Measurements from ENCODE around the gene KATNAL2.

Gene KATNAL2

DNA sequence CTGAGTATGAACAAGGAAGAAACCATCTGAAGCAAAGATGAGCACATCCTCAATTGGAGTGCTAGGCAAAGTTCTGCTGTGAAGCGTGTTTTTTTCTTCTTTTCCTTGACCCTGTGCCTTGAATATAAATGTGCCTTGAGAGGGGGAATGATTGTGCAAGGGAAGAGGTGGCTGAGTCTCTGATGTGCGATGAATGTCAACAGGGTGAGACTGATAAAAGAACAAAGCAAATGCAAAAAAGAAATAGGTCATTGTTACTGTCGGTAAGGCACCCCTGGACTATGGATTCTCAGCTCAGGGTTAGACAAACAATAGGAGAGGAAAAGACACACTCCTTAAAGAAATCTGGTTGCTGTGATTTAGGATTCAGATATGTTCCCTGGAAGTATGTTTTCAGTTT is 178.4 kb downstream of the KATNAL2 start:
- Histone ChIP-seq H3K4me2 (no peak overlapping the region), H4K20me1 (no peaks in the 10 kb centered on the region), H3K27me3 (no peaks in the 10 kb centered on the region), H3K9me3 (replicated peaks in 1 of 11) (no peaks in the 10 kb centered on the region), H3K27ac (no peak overlapping the region), H3K4me3 (no peak overlapping the region), H3K4me1 (peaks cover 0 to 3% (median 0%) of the 10 kb centered on the region in 10 experiments; a peak in 1 of 20 replicates), H3K9ac (no peak overlapping the region), H3K36me3 (no peaks in the 10 kb centered on the region)
- no peak for TF ChIP-seq Cebpa-rat (IDR thresholded peaks at IDR 0.05)

DNA sequence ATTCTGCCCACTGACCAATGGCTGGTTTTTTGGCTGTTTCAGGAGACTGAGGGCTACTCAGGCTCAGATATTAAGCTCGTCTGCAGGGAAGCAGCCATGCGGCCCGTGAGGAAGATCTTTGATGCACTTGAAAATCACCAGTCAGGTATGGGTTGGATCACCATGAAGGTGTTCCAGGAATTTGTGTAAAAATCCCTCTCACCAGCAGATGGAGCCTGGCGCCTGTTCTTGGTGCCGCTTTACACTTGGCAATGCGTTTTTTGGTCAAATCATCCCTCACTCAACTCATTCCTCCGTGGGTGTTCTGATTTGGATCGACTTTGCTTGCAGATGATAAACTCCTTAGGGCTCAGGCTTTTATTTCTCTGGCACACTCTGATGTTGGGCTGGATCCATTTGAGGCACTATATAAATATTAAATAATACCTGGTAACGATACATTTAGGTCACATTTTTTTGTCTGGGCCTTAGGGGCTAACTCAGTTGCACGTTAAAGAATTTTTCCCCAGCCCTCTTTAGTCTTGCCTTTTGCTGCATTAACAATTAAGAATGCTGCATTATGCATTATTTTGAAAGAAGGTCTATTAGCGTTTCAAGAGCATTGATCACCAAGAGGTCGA is 182.9 kb downstream of the KATNAL2 start:
- H4K20me1 ChIP-seq = no peaks in the 10 kb centered on the region
- H3K9me3 ChIP-seq (replicated peaks in 1 of 11) = no peaks in the 10 kb centered on the region
- H3K4me3 ChIP-seq = no peak overlapping the region
- no peak for TF ChIP-seq Cebpa-rat (IDR thresholded peaks at IDR 0.05)
- H3K36me3 ChIP-seq = peaks cover 4 to 20% (median 11%) of the 10 kb centered on the region in 11 experiments; a peak in 16 of 22 replicates
- H3K27ac ChIP-seq = no peak overlapping the region
- no peaks in the 10 kb centered on the region for H3K27me3 ChIP-seq
- no peak overlapping the region for H3K9ac ChIP-seq
- H3K4me1 ChIP-seq = peaks cover 0 to 5% (median 0%) of the 10 kb centered on the region in 10 experiments; a peak in 1 of 20 replicates
- H3K4me2 ChIP-seq = no peak overlapping the region

DNA sequence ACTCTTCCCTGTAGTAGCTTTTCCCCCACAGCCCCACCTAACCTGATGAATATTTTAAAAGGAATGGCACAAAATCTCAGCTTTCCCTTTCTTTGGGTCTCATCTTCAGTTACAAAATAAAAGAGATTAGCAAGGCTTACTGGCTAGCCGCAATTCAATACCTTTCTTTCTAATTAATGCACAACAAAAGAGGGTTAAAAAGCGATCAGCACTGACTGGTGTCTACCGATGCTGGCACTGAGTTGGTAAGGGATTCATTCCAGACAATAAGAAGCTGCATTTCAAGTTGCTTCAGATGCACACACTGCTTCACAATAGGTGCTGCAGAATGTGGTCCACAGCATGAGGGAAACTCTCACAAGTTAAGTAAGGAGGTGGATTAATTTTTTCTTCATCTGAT is 191.0 kb downstream of the KATNAL2 start:
- H3K4me1 ChIP-seq = no peaks in the 10 kb centered on the region
- H3K27ac ChIP-seq = no peak overlapping the region
- H3K36me3 ChIP-seq = peaks cover 61 to 100% (median 86%) of the 10 kb centered on the region in 11 experiments
- no peak overlapping the region for H3K4me3 ChIP-seq
- TF ChIP-seq Cebpa-rat (IDR thresholded peaks at IDR 0.05) = no peak
- no peak overlapping the region for H3K9ac ChIP-seq
- no peaks in the 10 kb centered on the region for H3K27me3 ChIP-seq
- H3K9me3 ChIP-seq (replicated peaks in 1 of 11) = no peaks in the 10 kb centered on the region
- 0 out of 22 replicates have a peak, but pooled peaks cover 0 to 6% (median 0%) of the 10 kb centered on the region in 11 experiments for H4K20me1 ChIP-seq
- H3K4me2 ChIP-seq = no peak overlapping the region

DNA sequence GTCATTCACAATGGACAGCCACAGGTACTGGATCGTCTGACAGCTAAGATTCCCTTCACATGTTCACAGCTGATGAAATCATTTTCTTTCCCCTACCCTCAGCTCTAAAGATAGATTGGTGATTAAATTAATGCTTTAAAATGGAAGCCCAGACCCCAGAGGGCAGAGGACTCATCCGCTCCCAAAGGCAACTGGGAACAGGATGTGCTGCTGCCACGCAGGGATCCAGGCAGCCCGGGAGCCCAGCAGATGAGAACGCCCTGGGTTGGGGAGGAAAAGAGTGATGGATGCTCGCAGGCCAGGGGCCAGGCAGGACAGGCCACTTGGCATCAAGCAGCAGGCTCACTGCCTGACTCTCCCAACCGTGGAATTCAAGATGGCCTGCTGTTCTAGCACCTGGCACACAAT is 191.6 kb downstream of the KATNAL2 start:
- Histone ChIP-seq H4K20me1 (0 out of 22 replicates have a peak, but pooled peaks cover 0 to 6% (median 0%) of the 10 kb centered on the region in 11 experiments), H3K9me3 (replicated peaks in 1 of 11) (no peaks in the 10 kb centered on the region), H3K36me3 (peaks cover 67 to 100% (median 91%) of the 10 kb centered on the region in 11 experiments), H3K9ac (no peak overlapping the region), H3K27ac (no peak overlapping the region), H3K4me3 (no peak overlapping the region), H3K4me2 (no peak overlapping the region), H3K27me3 (no peaks in the 10 kb centered on the region), H3K4me1 (no peaks in the 10 kb centered on the region)
- no peak for TF ChIP-seq Cebpa-rat (IDR thresholded peaks at IDR 0.05)

DNA sequence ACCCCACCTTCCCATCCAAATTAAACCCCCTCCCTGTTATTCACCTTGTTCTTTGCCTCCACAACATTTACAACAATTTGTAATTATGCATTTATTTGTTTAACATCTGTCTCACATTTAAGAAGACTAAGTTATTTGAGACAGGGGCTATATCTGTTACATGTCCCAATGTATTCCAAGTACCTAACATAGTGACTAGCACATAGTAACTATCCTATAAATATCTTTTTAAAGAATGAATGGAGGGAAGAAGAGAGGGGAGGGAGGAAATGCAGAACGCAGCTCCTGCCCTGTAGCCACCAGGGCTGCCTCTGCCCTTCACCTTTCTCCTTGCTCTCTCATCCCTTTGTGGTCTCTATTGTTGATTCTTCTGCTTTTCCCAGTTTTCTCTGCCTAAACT is 192.3 kb downstream of the KATNAL2 start:
- TF ChIP-seq Cebpa-rat (IDR thresholded peaks at IDR 0.05) = no peak
- Histone ChIP-seq H3K4me2 (no peak overlapping the region), H3K27me3 (no peaks in the 10 kb centered on the region), H3K4me3 (no peak overlapping the region), H3K9me3 (replicated peaks in 1 of 11) (no peaks in the 10 kb centered on the region), H3K27ac (no peak overlapping the region), H3K36me3 (peaks cover 70 to 100% (median 94%) of the 10 kb centered on the region in 11 experiments), H3K9ac (no peak overlapping the region), H4K20me1 (0 out of 22 replicates have a peak, but pooled peaks cover 0 to 6% (median 0%) of the 10 kb centered on the region in 11 experiments), H3K4me1 (no peaks in the 10 kb centered on the region)

DNA sequence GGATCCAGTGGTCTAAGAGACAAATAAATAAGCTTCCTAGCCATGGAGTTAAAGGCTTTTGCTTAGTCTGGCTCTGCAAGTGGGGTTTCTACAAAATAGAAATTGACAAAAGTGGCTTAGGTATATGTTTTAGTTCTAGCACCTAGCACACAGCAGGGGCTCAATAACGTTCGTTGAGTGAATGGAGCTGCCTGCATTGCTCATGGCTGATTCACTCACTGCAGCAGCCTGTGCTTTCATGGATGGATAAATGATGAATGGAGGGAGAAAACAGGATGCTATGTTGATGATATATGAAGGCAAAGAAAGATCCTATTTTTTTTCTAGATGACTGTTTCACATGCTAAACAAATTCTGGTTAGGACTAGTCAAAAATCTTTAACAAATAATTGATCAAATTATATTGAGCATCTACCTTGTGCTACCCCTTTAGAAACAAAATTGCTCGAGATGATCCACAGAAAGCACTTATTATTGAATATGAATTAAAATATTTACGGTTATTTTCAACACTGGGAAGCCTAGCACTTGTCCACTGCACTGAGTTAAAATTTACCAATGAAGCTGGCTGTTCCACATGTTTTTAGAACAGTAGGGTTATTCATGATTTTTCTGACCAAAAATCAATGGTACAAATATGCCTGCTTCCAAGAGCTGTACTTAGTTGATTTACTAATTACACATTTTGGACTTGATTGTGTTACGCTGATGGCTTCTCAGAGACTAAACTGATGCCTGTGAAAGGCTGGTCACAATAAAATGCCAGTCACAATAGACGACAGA is 193.3 kb downstream of the KATNAL2 start:
- no peak overlapping the region for H3K27ac ChIP-seq
- H3K4me3 ChIP-seq = no peak overlapping the region
- no peak overlapping the region for H3K9ac ChIP-seq
- H3K27me3 ChIP-seq = no peaks in the 10 kb centered on the region
- H3K4me2 ChIP-seq = no peak overlapping the region
- no peak for TF ChIP-seq Cebpa-rat (IDR thresholded peaks at IDR 0.05)
- H4K20me1 ChIP-seq = 0 out of 22 replicates have a peak, but pooled peaks cover 0 to 6% (median 0%) of the 10 kb centered on the region in 11 experiments
- H3K36me3 ChIP-seq = peaks cover 79 to 100% (median 95%) of the 10 kb centered on the region in 11 experiments
- no peaks in the 10 kb centered on the region for H3K4me1 ChIP-seq
- no peaks in the 10 kb centered on the region for H3K9me3 ChIP-seq (replicated peaks in 1 of 11)

DNA sequence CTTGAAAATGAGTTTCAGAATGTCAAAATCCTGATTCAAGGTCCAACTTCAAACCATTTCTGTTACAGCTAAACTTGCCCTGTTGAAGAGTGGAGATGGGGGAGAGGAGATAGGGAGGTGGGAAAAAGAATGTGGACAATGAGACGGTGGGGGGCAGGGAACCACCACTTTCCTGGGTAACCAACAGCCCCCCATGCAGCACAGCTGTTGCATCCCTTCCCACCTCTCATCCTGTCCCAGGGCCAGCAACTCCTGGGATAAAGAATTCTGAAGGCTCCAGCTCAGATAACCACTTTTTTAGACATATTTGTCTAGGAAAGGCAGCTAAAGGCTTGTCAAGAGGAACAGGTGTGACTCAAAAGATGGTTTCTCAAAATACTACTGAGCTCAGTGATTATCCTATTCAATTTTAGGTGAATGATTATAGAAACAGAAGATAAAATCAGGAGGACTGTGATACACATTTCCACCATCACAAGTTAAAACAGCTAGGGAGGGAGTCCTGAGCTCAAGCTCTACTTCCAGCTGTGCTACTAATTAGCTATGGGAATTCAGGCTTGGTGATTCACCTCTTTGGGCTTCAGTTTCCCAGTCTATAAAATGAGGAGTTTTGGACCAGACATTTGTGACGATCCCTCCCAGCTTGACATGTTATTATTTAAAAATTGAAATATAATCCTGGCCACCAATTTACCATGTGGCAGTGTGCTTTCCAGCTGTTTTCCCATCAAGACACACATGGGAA is 196.6 kb downstream of the KATNAL2 start:
- H3K9ac ChIP-seq = no peak overlapping the region
- H3K36me3 ChIP-seq = peaks cover 69 to 100% (median 81%) of the 10 kb centered on the region in 11 experiments
- 0 out of 22 replicates have a peak, but pooled peaks cover 0 to 5% (median 0%) of the 10 kb centered on the region in 11 experiments for H4K20me1 ChIP-seq

DNA sequence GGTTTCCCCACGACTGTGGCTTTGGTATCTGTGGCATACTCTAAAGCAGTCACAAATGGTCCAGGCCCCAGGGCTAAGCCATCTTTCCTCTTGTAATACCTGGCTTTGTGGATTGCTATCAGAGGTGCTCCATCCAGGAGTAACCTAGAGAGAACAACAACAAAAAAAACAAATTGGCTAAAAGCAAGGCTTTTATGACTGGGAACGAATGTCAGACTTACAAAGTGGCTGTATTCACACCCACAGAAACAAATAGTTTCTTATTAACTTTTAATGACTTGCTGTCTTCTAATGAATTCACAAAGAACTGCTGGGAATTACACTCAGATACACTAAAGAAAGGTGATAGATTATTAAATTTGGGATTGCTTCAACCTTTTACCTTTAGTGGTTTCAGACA is 197.8 kb downstream of the KATNAL2 start:
- Histone ChIP-seq H3K9ac (no peak overlapping the region), H3K27me3 (no peaks in the 10 kb centered on the region), H3K4me2 (no peak overlapping the region), H3K4me1 (peaks cover 0 to 9% (median 4%) of the 10 kb centered on the region in 10 experiments; a peak in 11 of 20 replicates), H3K36me3 (peaks cover 67 to 100% (median 79%) of the 10 kb centered on the region in 11 experiments), H3K27ac (no peak overlapping the region), H4K20me1 (peaks cover 0 to 6% (median 0%) of the 10 kb centered on the region in 11 experiments; a peak in 1 of 22 replicates), H3K9me3 (replicated peaks in 1 of 11) (peaks cover 0 to 10% (median 0%) of the 10 kb centered on the region in 11 experiments; a peak in 1 of 22 replicates), H3K4me3 (no peak overlapping the region)
- no peak for TF ChIP-seq Cebpa-rat (IDR thresholded peaks at IDR 0.05)

More for the DNA sequence above, 196.6 kb downstream of the KATNAL2 start:
- Histone ChIP-seq H3K27me3 (no peaks in the 10 kb centered on the region), H3K4me3 (no peak overlapping the region), H3K27ac (no peak overlapping the region), H3K4me1 (no peaks in the 10 kb centered on the region), H3K4me2 (no peak overlapping the region), H3K9me3 (replicated peaks in 1 of 11) (peaks cover 0 to 7% (median 0%) of the 10 kb centered on the region in 11 experiments; a peak in 1 of 22 replicates)
- no peak for TF ChIP-seq Cebpa-rat (IDR thresholded peaks at IDR 0.05)
